Karpas-422 (cell line): ENCODE measurements around the gene MMP13. TPM values are rescaled to one million over a fixed set of nuclear protein-coding genes. Genes with fewer than 3 reads are reported as not detected.

ENCODE experiments used
- DNase-seq: peaks from one replicate; pipeline ENCODE4 v3.0.0-alpha.2; 2015
- H2AFZ ChIP-seq: fragments of 200-600 bp; sonication (generic); 2 replicates; pipeline ENCODE4 v1.6.1; 2014; ENCODE audit warnings: antibody characterized with exemption, low read length, mixed read lengths
- H3K27ac ChIP-seq: fragments of 200-600 bp; sonication (generic); 2 replicates; pipeline ENCODE4 v1.5.1; 2014; ENCODE audit warnings: mild to moderate bottlenecking, low read length, moderate library complexity
- H3K27me3 ChIP-seq: fragments of 200-600 bp; sonication (generic); 2 replicates; pipeline ENCODE4 v1.6.1; 2014; ENCODE audit warnings: low read length, mixed read lengths
- H3K36me3 ChIP-seq: fragments of 200-600 bp; sonication (generic); 2 replicates; pipeline ENCODE4 v1.6.1; 2014; ENCODE audit warnings: low read length, mixed read lengths; ENCODE audit not compliant: insufficient read depth
- H3K4me1 ChIP-seq: fragments of 200-600 bp; sonication (generic); 2 replicates; pipeline ENCODE4 v1.6.1; 2014; ENCODE audit warnings: mild to moderate bottlenecking, low read length, mixed read lengths
- H3K4me2 ChIP-seq: fragments of 200-600 bp; sonication (generic); 2 replicates; pipeline ENCODE4 v1.6.1; 2014; ENCODE audit warnings: low read length, low read depth, mild to moderate bottlenecking; ENCODE audit not compliant: poor library complexity, severe bottlenecking
- H3K4me3 ChIP-seq: fragments of 200-600 bp; sonication (generic); 2 replicates; pipeline ENCODE4 v1.5.1; 2014; ENCODE audit warnings: mild to moderate bottlenecking, antibody characterized with exemption, low read length, mixed read lengths
- H3K79me2 ChIP-seq: fragments of 200-600 bp; sonication (generic); 2 replicates; pipeline ENCODE4 v1.6.1; 2014; ENCODE audit warnings: mild to moderate bottlenecking, low read length, mixed read lengths
- H3K9ac ChIP-seq: fragments of 200-600 bp; sonication (generic); 2 replicates; pipeline ENCODE4 v1.6.0; 2014; ENCODE audit warnings: low read length
- H3K9me2 ChIP-seq: fragments of 200-600 bp; sonication (generic), shearing (Covaris generic); replicated peaks from 2 replicates; pipeline ENCODE4 v1.6.0; 2014; ENCODE audit warnings: mild to moderate bottlenecking, low read length, moderate library complexity; ENCODE audit not compliant: insufficient read depth
- H3K9me3 ChIP-seq: fragments of 300-700, 200-600 bp; sonication (generic); 2 replicates; pipeline ENCODE4 v1.6.1; 2014; ENCODE audit warnings: low read length, mixed read lengths
- H4K20me1 ChIP-seq: fragments of 200-600 bp; sonication (generic); 2 replicates; pipeline ENCODE4 v1.6.1; 2014; ENCODE audit warnings: mild to moderate bottlenecking, antibody characterized with exemption, low read length, low read depth; ENCODE audit not compliant: insufficient read depth
- total RNA-seq: library from RNA; depleted of rRNA; stranded (reverse); fragments of >200 nt; shearing (Covaris generic); gene quantifications from 2 replicates; pipeline ENCODE4 v1.2.3, GENCODE V29; 2014; ENCODE audit warnings: low replicate concordance

MMP13 gene
- total RNA-seq, 1 experiment from 2014 or later, result not detected

GRCh38 chr11:102926517-102926916, 29.0 kb downstream of the MMP13 start:
- Histone ChIP-seq H3K27ac (no peak overlapping the region), H3K27me3 (no peaks in the 10 kb centered on the region), H3K79me2 (no peaks in the 10 kb centered on the region), H3K9ac (no peak overlapping the region), H2AFZ (no peak overlapping the region), H3K36me3 (no peaks in the 10 kb centered on the region), H3K4me1 (no peaks in the 10 kb centered on the region), H3K9me3 (no peaks in the 10 kb centered on the region), H3K4me2 (no peak overlapping the region), H3K4me3 (no peak overlapping the region), H4K20me1 (no peaks in the 10 kb centered on the region), H3K9me2 (no peaks in the 10 kb centered on the region)
- DNase-seq, result no peak

- DNase-seq, result no peak
- no peak overlapping the region for H3K9ac ChIP-seq
- H3K4me1 ChIP-seq, result no peaks in the 10 kb centered on the region
- no peaks in the 10 kb centered on the region for H3K79me2 ChIP-seq
- no peak overlapping the region for H3K4me2 ChIP-seq
- no peaks in the 10 kb centered on the region for H3K9me2 ChIP-seq
- H3K9me3 ChIP-seq, result no peaks in the 10 kb centered on the region
- no peaks in the 10 kb centered on the region for H3K27me3 ChIP-seq
- H3K4me3 ChIP-seq, result no peak overlapping the region
- no peak overlapping the region for H2AFZ ChIP-seq
- no peaks in the 10 kb centered on the region for H4K20me1 ChIP-seq
- no peaks in the 10 kb centered on the region for H3K36me3 ChIP-seq
- no peak overlapping the region for H3K27ac ChIP-seq
These were observed 29.5 kb downstream of the MMP13 start for GRCh38 chr11:102925988-102926387.

GRCh38 chr11:102924851-102925380, 30.6 kb downstream of the MMP13 start:
- Histone ChIP-seq H2AFZ (no peak overlapping the region), H3K9me3 (no peaks in the 10 kb centered on the region), H3K9me2 (no peaks in the 10 kb centered on the region), H3K27me3 (peaks cover 3% of the 10 kb centered on the region; the same call in 1 of the 2 replicates), H3K4me3 (no peak overlapping the region), H4K20me1 (no peaks in the 10 kb centered on the region), H3K79me2 (no peaks in the 10 kb centered on the region), H3K4me2 (no peak overlapping the region), H3K36me3 (no peaks in the 10 kb centered on the region), H3K27ac (no peak overlapping the region), H3K4me1 (no peaks in the 10 kb centered on the region), H3K9ac (no peak overlapping the region)
- DNase-seq, result peak; percentile 67

GRCh38 chr11:102921587-102922220, 33.8 kb downstream of the MMP13 start:
- Histone ChIP-seq H2AFZ (no peak overlapping the region), H3K4me2 (no peak overlapping the region), H3K36me3 (no peaks in the 10 kb centered on the region), H3K79me2 (no peaks in the 10 kb centered on the region), H3K27me3 (peaks cover 3% of the 10 kb centered on the region; the same call in 1 of the 2 replicates), H3K4me3 (no peak overlapping the region), H3K9ac (no peak overlapping the region), H3K27ac (no peak overlapping the region), H3K4me1 (no peaks in the 10 kb centered on the region), H3K9me3 (no peaks in the 10 kb centered on the region), H3K9me2 (no peaks in the 10 kb centered on the region), H4K20me1 (no peaks in the 10 kb centered on the region)
- DNase-seq, result no peak

GRCh38 chr11:102920118-102920684, 35.3 kb downstream of the MMP13 start:
- Histone ChIP-seq H3K4me2 (no peak overlapping the region), H3K9ac (no peak overlapping the region), H3K4me3 (no peak overlapping the region), H3K27ac (no peak overlapping the region), H3K4me1 (no peaks in the 10 kb centered on the region), H2AFZ (no peak overlapping the region), H3K9me2 (no peaks in the 10 kb centered on the region), H3K27me3 (peaks cover 3% of the 10 kb centered on the region; the same call in 1 of the 2 replicates), H3K79me2 (no peaks in the 10 kb centered on the region), H3K9me3 (no peaks in the 10 kb centered on the region), H3K36me3 (no peaks in the 10 kb centered on the region), H4K20me1 (no peaks in the 10 kb centered on the region)
- peak; percentile 60 for DNase-seq

- Histone ChIP-seq H3K79me2 (no peaks in the 10 kb centered on the region), H3K36me3 (no peaks in the 10 kb centered on the region), H3K9me2 (no peaks in the 10 kb centered on the region), H3K4me2 (no peak overlapping the region), H3K9me3 (no peaks in the 10 kb centered on the region), H3K4me1 (no peaks in the 10 kb centered on the region), H3K27me3 (no peaks in the 10 kb centered on the region), H4K20me1 (no peaks in the 10 kb centered on the region), H3K4me3 (no peak overlapping the region), H3K27ac (no peak overlapping the region), H3K9ac (no peak overlapping the region), H2AFZ (no peak overlapping the region)
- no peak for DNase-seq
These were observed 40.5 kb downstream of the MMP13 start for GRCh38 chr11:102915044-102915375.

- Histone ChIP-seq H3K9me3 (no peaks in the 10 kb centered on the region), H3K4me3 (no peak overlapping the region), H3K36me3 (no peaks in the 10 kb centered on the region), H3K4me1 (no peaks in the 10 kb centered on the region), H3K79me2 (no peaks in the 10 kb centered on the region), H3K4me2 (no peak overlapping the region), H3K9ac (no peak overlapping the region), H3K9me2 (no peaks in the 10 kb centered on the region), H4K20me1 (no peaks in the 10 kb centered on the region), H3K27me3 (no peaks in the 10 kb centered on the region), H3K27ac (no peak overlapping the region), H2AFZ (no peak overlapping the region)
- DNase-seq, result peak; percentile 80
These were observed 41.1 kb downstream of the MMP13 start for GRCh38 chr11:102914238-102915043.

- Histone ChIP-seq H3K4me3 (no peak overlapping the region), H3K4me1 (no peaks in the 10 kb centered on the region), H3K79me2 (no peaks in the 10 kb centered on the region), H3K27me3 (no peaks in the 10 kb centered on the region), H4K20me1 (no peaks in the 10 kb centered on the region), H3K9me3 (no peaks in the 10 kb centered on the region), H3K27ac (no peak overlapping the region), H2AFZ (no peak overlapping the region), H3K4me2 (no peak overlapping the region), H3K9me2 (no peaks in the 10 kb centered on the region), H3K36me3 (no peaks in the 10 kb centered on the region), H3K9ac (no peak overlapping the region)
- no peak for DNase-seq
These were observed 43.1 kb downstream of the MMP13 start for GRCh38 chr11:102912482-102912830.
